Rectal smooth muscle tissue (tissue), 1 donor: ENCODE data around the gene PIK3C2G.

ENCODE experiments used
- H3K27ac ChIP-seq: one replicate; pipeline ENCODE4 v1.7.0; 2013; ENCODE audit warnings: low read depth, low read length, inconsistent platforms
- H3K27me3 ChIP-seq: one replicate; pipeline ENCODE4 v1.7.0; 2013; ENCODE audit warnings: low read length; ENCODE audit not compliant: control insufficient read depth, insufficient read depth
- H3K36me3 ChIP-seq: one replicate; pipeline ENCODE4 v1.7.0; 2013; ENCODE audit warnings: low read length; ENCODE audit not compliant: control insufficient read depth, insufficient read depth
- H3K4me1 ChIP-seq: one replicate; pipeline ENCODE4 v1.7.0; 2013; ENCODE audit warnings: low read length; ENCODE audit not compliant: control insufficient read depth, insufficient read depth
- H3K4me3 ChIP-seq: one replicate; pipeline ENCODE4 v1.7.0; 2013; ENCODE audit warnings: low read length
- H3K9ac ChIP-seq: one replicate; pipeline ENCODE4 v1.7.0; 2013; ENCODE audit warnings: low read length

The PIK3C2G gene

GRCh38 chr12:18323159-18323558 is 61.8 kb downstream of the PIK3C2G start:
- no peak overlapping the region for H3K27ac ChIP-seq
- no peak overlapping the region for H3K4me3 ChIP-seq
- no peaks in the 10 kb centered on the region for H3K27me3 ChIP-seq
- no peak overlapping the region for H3K9ac ChIP-seq
- no peaks in the 10 kb centered on the region for H3K36me3 ChIP-seq
- no peaks in the 10 kb centered on the region for H3K4me1 ChIP-seq

GRCh38 chr12:18327036-18327435 is 65.7 kb downstream of the PIK3C2G start:
- H3K9ac ChIP-seq: no peak overlapping the region
- no peak overlapping the region for H3K4me3 ChIP-seq
- H3K27ac ChIP-seq: no peak overlapping the region
- no peaks in the 10 kb centered on the region for H3K36me3 ChIP-seq
- H3K27me3 ChIP-seq: no peaks in the 10 kb centered on the region
- no peaks in the 10 kb centered on the region for H3K4me1 ChIP-seq

GRCh38 chr12:18332173-18332572 is 70.9 kb downstream of the PIK3C2G start:
- H3K36me3 ChIP-seq: no peaks in the 10 kb centered on the region
- no peaks in the 10 kb centered on the region for H3K4me1 ChIP-seq
- H3K9ac ChIP-seq: no peak overlapping the region
- no peak overlapping the region for H3K4me3 ChIP-seq
- no peak overlapping the region for H3K27ac ChIP-seq
- H3K27me3 ChIP-seq: no peaks in the 10 kb centered on the region

GRCh38 chr12:18339633-18340032 is 78.3 kb downstream of the PIK3C2G start:
- H3K9ac ChIP-seq: no peak overlapping the region
- H3K27me3 ChIP-seq: no peaks in the 10 kb centered on the region
- no peaks in the 10 kb centered on the region for H3K36me3 ChIP-seq
- no peak overlapping the region for H3K4me3 ChIP-seq
- H3K27ac ChIP-seq: no peak overlapping the region
- no peaks in the 10 kb centered on the region for H3K4me1 ChIP-seq

GRCh38 chr12:18340186-18340585 is 78.9 kb downstream of the PIK3C2G start:
- no peaks in the 10 kb centered on the region for H3K4me1 ChIP-seq
- no peak overlapping the region for H3K4me3 ChIP-seq
- no peak overlapping the region for H3K27ac ChIP-seq
- no peaks in the 10 kb centered on the region for H3K27me3 ChIP-seq
- H3K9ac ChIP-seq: no peak overlapping the region
- H3K36me3 ChIP-seq: no peaks in the 10 kb centered on the region

GRCh38 chr12:18340786-18341185 is 79.5 kb downstream of the PIK3C2G start:
- no peaks in the 10 kb centered on the region for H3K36me3 ChIP-seq
- H3K27ac ChIP-seq: no peak overlapping the region
- no peaks in the 10 kb centered on the region for H3K4me1 ChIP-seq
- no peak overlapping the region for H3K4me3 ChIP-seq
- no peaks in the 10 kb centered on the region for H3K27me3 ChIP-seq
- H3K9ac ChIP-seq: no peak overlapping the region

GRCh38 chr12:18343708-18344107 is 82.4 kb downstream of the PIK3C2G start:
- Histone ChIP-seq H3K27me3 (no peaks in the 10 kb centered on the region), H3K36me3 (no peaks in the 10 kb centered on the region)

GRCh38 chr12:18345021-18345735 is 83.9 kb downstream of the PIK3C2G start:
- H3K27ac ChIP-seq: no peak overlapping the region
- no peaks in the 10 kb centered on the region for H3K4me1 ChIP-seq

More at GRCh38 chr12:18343708-18344107, 82.4 kb downstream of the PIK3C2G start:
- Histone ChIP-seq H3K9ac (no peak overlapping the region), H3K27ac (no peak overlapping the region), H3K4me1 (no peaks in the 10 kb centered on the region), H3K4me3 (no peak overlapping the region)

GRCh38 chr12:18352312-18352711 is 91.0 kb downstream of the PIK3C2G start:
- no peaks in the 10 kb centered on the region for H3K4me1 ChIP-seq
- H3K4me3 ChIP-seq: no peak overlapping the region
- H3K9ac ChIP-seq: no peak overlapping the region
- no peaks in the 10 kb centered on the region for H3K36me3 ChIP-seq
- H3K27ac ChIP-seq: no peak overlapping the region
- no peaks in the 10 kb centered on the region for H3K27me3 ChIP-seq

More at GRCh38 chr12:18345021-18345735, 83.9 kb downstream of the PIK3C2G start:
- no peaks in the 10 kb centered on the region for H3K36me3 ChIP-seq
- no peak overlapping the region for H3K4me3 ChIP-seq
- no peaks in the 10 kb centered on the region for H3K27me3 ChIP-seq
- no peak overlapping the region for H3K9ac ChIP-seq

- Histone ChIP-seq H3K9ac (no peak overlapping the region), H3K4me1 (no peaks in the 10 kb centered on the region), H3K4me3 (no peak overlapping the region), H3K27ac (no peak overlapping the region), H3K36me3 (no peaks in the 10 kb centered on the region), H3K27me3 (no peaks in the 10 kb centered on the region)
These were observed 94.1 kb downstream of the PIK3C2G start for GRCh38 chr12:18355429-18355828.

GRCh38 chr12:18358077-18358476 is 96.8 kb downstream of the PIK3C2G start:
- Histone ChIP-seq H3K4me1 (no peaks in the 10 kb centered on the region), H3K9ac (no peak overlapping the region), H3K27me3 (no peaks in the 10 kb centered on the region), H3K27ac (no peak overlapping the region), H3K4me3 (no peak overlapping the region), H3K36me3 (no peaks in the 10 kb centered on the region)

GRCh38 chr12:18358930-18359329 is 97.6 kb downstream of the PIK3C2G start:
- Histone ChIP-seq H3K9ac (no peak overlapping the region), H3K4me1 (no peaks in the 10 kb centered on the region), H3K4me3 (no peak overlapping the region), H3K27ac (no peak overlapping the region), H3K27me3 (no peaks in the 10 kb centered on the region), H3K36me3 (no peaks in the 10 kb centered on the region)

GRCh38 chr12:18361433-18361832 is 100.1 kb downstream of the PIK3C2G start:
- Histone ChIP-seq H3K36me3 (no peaks in the 10 kb centered on the region), H3K4me1 (no peaks in the 10 kb centered on the region), H3K27ac (no peak overlapping the region), H3K9ac (no peak overlapping the region), H3K27me3 (no peaks in the 10 kb centered on the region), H3K4me3 (no peak overlapping the region)
